Lower leg skin (tissue), 3 donors: ENCODE measurements around the gene MLH3.

ENCODE experiments used
- CTCF ChIP-seq, 3 donors: fragments of 450-650 bp; IDR thresholded peaks; one replicate each; pipeline ENCODE4 v1.5.1; 2016; ENCODE audit warnings: antibody characterized with exemption in 3 of 3, mild to moderate bottlenecking in 3 of 3, moderate library complexity in 2 of 3
- POLR2A ChIP-seq, 2 donors: fragments of 450-650 bp; IDR thresholded peaks; one replicate each; pipeline ENCODE4 v1.6.1; 2016 to 2017; ENCODE audit warnings: antibody characterized with exemption in 2 of 2, mild to moderate bottlenecking in 1 of 2, moderate library complexity in 1 of 2

- TF ChIP-seq CTCF (IDR thresholded peaks at IDR 0.05), result no peak
- TF ChIP-seq POLR2A (IDR thresholded peaks at IDR 0.05), result no peak
Measured at GRCh38 chr14:75013290-75013689, 38.0 kb downstream of the MLH3 start.
